GM21825 (cell line): ENCODE measurements around the gene RBFA.
"Not testable (repeated sequence)": the region's sequence is repeated elsewhere in the genome, so short reads cannot be mapped to it uniquely, and the experiment has no call there.

ENCODE experiments used
- ATAC-seq: cut with Tn5 transposase; IDR thresholded peaks from one replicate; pipeline ENCODE4 v1.9.1; 2021; ENCODE audit warnings: mild to moderate bottlenecking, moderate library complexity; ENCODE audit not compliant: unreplicated experiment

RBFA gene, protein sequence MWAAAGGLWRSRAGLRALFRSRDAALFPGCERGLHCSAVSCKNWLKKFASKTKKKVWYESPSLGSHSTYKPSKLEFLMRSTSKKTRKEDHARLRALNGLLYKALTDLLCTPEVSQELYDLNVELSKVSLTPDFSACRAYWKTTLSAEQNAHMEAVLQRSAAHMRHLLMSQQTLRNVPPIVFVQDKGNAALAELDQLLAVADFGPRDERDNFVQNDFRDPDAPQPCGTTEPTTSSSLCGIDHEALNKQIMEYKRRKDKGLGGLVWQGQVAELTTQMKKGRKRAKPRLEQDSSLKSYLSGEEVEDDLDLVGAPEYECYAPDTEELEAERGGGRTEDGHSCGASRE

DNA sequence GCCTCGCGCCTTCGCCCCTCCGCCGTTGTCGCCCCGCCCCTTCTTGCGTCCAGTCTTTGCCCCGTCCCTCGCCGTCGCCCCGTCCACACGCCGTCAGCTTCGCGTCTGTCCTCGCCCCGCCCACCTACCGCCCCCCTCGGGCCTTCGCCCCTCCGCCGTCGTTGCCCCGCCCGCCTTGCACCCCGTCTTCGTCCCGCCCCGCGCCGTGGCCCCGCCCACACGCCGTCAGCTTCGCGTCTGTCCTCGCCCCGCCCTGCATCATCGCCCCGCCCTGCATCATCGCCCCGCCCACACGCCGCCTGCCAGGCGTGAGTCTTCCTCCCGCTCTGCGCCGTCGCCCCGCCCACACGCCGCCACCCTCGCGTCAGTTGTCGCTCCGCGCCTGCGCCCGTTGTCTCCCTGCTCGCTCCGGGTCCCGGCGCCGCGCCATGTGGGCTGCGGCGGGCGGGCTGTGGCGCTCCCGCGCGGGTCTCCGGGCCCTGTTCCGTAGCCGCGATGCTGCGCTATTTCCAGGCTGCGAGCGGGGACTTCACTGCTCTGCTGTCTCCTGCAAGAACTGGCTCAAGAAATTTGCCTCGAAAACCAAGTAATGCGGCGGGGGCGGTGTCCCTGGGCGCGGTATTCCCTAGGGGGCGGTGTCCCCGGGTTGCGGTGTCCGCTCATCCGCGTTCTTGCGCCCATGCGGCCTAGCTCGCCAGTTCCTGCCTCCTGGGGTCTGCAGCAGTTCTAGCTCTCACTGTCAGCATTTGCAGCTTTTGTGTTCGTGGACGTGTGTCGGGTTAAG lies at the start of gene RBFA:
TSS of gene RBFA (plus strand) at position 367 of the 784 bp plus-strand sequence. CDS start at position 429, 62 bp downstream.
- peak; percentile 68 for ATAC-seq

DNA sequence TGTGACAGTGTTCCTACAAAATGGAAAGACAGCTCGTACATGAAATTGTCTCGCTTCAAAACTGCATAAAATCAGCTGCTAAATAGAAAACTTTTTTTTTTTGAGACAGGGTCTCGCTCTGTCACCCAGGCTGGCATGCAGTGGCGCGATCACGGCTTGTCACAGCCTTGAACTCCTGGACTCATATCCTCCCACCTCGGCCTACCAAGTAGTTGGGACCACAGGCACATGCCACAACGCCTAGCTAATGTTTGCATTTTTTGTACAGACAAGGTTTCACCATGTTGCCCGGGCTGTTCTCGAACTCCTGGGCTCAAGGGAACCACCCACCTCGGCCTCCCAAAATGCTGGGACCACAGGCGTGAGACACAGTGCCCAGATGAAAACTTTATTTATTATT lies 49.1 kb upstream of the RBFA start:
- ATAC-seq, result no peak

DNA sequence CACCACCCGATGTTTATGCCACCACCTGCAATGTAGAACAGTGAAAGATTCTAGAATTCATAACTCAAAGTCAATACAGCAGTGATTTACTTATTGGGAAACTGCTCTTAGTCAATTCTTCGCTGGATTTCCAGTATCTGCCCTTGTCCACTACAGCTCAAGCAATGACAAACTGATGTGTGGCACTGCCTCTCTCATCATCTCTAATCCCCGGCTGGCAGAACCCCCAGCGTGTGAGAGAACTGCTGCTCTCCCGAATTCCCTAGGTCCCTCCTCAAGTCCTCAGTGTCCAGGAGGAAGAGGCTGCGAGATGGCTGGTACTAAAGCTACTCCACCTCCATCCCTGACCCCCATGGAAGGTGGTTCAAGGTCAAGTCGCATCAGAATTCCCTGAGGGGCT lies 47.5 kb upstream of the RBFA start:
- no peak for ATAC-seq

DNA sequence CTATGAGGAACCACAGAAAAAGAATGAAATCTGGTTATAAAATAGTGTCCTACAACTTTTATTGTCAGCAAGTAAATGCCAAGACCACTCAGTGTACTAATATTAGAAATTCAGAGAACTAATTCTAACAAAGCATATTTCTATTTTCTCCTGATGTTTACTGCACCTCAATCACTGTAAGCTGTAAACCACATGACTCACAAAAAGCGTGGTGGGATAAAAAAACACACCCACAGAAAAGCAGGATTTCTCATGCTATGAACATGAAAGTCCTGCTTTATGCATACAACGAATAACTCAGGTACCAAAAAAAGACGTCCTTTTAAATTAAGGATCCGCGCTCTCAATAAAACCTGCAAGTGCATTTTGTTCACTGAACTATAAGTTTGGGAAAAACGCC lies 46.7 kb upstream of the RBFA start:
- ATAC-seq, result no peak

DNA sequence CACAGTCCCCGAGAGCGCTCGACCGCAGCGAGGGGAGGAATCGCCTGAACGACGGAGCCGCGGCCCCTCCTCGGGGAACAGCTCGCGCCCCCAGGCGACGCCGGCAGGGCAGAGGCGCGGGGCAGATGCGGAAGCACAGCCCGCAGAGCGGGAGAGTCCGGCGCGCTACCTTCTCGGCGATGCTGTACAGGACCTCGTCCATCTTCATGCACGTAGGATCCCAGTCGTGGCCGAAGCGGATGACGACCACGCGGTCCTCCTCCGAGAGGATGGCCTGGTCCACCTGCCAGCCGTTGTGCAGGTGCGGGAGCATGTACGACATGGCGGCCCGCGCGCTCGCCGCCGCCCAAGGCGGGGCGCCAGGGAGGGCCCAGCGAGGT lies 46.2 kb upstream of the RBFA start:
- ATAC-seq, result peak; percentile 57

DNA sequence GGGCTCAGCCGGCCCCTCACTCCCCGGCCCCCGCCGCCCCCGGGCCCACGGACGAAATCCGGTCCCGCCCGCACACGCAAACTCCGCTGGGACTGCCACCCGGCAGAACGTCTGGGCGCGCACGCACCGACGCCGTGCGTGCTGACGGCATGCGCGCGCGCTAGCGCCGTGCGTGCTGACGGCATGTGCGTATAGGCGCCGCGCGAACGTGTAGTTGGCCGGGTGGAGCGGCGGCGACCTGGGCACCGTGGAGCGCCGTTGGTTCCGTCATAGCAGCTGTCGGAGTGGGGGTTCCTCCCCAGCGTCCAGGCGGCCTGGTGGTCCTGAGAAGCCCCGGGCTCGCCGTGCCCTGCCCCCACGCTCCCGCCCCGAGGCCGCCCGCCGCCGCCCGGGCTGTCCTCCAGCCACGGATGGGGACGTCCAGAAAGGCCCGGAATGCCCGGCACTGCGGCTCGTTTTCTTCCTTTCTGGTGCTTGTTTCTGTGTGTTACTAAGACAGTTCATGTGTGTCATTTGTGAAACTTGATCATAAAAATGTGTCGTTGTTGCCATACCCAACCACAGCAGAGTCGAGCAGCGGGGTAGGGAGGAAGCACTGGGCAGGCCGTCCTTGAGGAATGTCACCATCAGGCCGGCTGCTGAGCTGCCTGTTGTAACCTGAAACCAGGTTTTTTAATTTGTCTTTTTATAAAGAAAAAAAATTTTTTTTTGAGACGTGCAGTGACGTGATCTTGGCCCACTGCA lies 45.6 kb upstream of the RBFA start, which contains the start of gene TXNL4A:
TSS of gene TXNL4A (minus strand) at position 113 of the 744 bp plus-strand sequence. CDS start 171 bp downstream, outside the sequence.
- ATAC-seq, result peak; percentile 96

DNA sequence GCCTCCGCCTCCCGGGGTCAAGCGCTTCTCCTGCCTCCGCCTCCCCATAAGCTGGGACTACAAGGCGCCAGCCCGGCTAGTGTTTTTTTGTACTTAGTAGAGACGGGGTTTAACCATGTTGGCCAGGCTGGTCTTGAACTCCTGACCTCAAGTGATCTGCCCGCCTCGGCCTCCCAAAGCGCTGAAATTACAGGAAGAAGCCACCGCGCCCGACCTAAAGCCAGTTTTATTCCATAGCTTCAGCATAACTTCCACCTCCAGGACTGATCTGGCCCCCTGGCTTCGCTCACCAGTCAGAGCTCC lies 45.1 kb upstream of the RBFA start:
- no peak for ATAC-seq

DNA sequence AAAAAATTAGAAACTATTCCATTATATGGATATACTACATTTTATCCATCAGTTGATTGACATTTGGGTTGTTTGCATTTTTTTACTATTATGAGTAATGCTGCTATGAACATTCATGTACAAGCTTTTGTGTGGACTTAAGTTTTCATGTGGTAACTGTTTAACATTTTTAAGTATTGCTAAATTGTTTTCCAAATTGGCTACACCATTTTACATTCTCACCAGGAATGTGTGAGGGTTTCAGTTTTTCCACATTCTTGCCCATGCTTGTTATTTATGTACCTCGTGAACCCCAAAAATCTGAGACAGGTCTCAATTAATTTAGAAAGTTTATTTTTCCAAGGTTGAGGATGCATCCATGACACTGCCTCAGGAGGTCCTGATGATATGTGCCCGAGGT lies 42.7 kb upstream of the RBFA start:
- ATAC-seq, result no peak

DNA sequence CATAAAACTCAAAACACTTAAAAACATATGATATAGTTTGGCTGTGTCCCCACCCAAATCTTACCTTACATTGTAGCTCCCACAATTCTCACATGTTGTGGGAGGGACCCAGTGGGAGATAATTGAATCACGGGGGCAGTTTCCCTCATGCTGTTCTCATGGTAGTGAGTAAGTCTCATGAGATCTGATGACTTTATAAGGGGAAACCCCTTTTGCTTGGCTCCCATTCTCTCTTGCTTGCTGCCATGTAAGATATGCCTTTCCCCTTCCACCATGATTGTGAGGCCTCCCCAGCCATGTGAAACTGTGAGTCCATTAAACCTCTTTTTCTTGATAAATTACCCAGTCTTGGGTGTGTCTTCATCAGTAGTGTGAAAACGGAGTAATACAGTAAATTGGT lies 34.5 kb upstream of the RBFA start:
- not testable (repeated sequence) for ATAC-seq

DNA sequence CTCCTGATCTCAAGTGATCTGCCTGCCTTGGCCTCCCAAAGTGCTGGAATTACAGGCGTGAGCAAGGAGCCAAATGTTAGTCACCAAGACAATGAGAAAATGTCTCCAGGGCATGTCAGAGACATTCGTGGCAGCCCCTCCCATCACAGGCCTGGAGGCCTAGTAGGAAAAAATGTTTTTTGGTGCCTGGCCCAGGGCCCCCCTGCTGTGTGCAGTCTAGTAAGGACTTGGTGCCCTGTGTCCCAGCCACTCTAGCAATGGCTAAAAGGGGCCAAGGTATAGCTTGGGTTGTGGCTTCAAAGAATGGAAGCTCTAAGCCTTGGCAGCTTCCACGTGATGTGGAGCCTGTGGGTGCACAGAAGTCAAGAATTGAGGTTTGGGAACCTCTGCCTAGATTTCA lies 33.4 kb upstream of the RBFA start:
- no peak for ATAC-seq

DNA sequence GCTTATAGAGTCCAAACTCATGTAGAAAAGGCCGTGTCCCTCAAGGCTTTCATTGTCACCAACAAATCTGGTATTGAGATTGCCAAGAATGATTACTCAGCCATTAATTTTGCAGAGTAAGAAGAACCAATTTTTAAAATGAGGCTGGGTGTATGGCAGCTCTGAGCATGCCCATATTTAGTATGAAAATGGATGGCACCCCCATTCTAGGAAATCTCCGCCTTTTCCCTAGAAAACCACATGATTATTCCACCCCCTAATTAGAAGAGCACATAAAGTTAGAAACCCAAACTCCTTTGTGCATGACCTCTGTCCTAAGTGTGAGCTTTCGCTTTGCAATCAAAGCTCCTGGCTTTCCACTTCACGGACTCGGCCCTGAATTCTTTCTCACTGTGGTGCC lies 31.8 kb upstream of the RBFA start:
- no peak for ATAC-seq

DNA sequence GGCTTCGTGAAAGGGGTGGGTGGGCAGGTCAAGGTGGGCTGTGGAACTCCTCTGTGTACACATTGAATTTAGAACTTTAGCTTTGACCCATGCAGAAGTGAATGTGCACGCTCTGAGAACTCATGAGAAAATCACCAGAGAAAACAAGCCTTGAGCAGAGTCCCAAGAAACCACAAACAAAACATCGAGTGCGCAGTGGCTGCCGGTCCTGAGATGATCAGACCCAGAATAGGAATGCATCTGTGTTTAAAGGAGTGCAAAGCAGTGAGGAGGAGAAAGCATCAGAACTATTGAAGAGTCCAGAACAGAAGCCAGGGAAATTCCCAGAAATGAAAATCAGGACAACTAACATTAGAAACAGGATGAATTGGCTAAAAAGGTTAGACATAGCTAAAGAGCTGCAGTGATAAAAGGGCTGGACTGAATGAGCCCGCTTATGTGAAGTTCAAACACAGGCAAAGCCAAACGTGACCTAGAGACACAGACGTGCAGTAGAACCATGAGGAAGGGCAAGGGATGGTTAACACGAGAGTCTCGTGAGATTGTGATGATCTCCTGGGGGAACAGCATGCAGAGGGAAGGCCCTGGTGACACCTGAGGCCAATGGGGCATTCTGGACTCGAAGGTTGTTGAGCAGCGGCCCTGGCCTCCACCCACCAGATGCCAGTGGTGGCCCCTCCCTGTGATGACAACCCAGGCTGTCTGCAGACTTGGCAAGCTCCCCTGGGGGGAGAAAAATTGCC lies 29.5 kb upstream of the RBFA start:
- ATAC-seq, result no peak

DNA sequence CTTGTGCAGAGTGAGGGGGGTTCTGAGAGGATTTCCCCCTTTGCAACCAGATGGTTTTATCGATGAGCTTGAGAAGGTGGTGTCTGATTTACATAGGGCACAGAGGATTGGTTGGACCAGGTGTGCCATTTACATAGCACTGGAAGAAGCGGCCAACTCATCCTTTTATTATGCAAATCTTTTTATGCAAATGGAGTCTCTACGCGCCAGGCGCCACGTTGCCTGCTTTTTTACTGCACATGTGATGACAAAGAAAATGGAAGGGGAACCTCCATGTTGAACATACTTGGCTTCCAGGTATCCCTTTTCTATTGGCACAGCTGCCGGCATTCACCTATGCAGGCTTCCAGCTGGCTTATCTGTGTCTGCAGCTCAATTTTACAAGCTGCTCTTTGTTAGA lies 27.5 kb upstream of the RBFA start:
- ATAC-seq, result no peak

DNA sequence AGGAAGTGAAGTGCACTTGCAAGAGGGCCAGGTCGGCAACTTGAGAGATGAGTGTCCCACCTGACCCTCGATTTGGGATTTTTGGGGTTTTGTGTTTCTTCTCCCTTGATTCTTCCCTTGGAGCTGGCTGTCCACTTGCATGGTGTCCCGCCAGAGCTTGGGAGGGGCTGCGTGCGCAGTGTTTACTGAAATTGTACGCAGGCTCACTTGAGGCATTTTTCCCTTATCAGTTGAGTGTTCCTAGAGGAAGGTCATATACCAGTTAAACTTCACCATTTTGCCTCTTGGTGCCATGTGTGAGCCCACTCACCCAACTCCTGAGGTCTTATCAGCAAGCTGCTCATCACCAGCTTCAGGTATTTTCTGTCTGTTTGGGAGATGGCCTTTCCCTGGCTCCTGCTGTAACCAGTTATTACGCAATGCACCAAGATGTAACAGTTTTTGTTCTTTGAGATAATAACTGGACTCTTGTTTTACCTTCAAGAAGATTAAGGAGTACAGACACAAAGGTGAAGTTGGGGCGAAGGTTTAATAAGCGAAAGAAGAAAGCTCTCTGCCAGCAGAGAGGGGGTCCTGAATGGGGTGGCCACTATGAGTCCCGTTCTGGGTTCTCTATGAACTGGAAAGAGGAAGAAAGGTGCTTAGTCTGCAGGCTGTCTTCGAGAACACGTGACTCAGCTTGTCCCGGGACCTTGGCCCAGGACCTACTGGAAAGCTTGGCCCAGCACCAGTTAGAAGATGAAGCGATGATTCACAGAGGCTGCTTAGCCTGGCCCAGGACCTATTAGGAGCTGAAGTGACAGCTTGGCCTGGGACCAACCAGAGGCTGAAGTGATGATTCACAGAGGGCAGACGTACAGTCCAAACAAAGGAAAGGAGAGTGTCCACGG lies 24.3 kb upstream of the RBFA start:
- no peak for ATAC-seq

DNA sequence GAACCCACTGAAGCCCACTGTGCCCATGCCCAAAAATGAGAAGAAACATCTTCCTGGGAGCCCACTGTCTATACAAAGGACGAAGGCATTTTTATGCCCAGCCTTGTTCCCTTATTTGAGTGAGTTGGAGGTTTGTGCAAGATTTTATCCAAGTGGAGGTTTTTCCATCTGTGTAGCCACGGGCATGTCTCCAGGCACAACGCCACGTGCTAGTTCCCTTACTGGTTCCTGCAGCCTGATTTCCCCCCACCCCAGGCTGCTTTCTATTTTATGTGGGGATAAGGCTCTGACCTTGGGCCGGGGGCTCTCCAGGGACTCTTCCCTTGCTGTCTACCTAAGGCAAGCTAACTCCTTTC lies 23.7 kb upstream of the RBFA start:
- no peak for ATAC-seq

DNA sequence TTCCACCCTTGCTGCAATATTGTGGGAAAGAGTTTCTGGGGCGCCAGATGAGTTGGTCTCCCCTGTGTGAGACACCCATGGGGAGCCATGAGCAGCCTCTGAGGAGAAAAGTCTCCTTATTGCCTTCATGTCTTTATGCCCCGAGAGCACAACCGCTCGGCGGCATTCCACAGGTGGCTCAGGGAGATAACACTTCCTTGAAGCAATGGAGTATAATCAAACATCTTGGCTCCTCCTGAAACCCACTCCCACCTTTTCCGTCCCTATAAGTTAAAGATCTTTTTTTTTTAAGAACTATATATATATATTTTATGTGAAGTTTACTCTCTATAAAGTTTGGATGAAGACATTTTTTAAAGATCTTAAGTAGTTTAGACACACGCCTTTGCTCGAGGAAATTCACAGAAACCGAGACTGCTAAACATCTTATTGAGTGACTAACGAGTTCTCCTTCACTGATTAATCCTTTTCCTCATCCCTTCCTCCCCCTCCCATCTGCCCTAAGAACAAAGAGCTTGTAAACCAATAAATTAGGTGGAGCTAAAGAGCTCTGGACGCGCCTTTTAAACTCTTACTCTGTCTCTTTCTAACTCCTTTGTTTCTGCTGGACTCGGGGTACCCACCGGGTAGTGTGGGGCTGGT lies 22.6 kb upstream of the RBFA start:
- not testable (repeated sequence) for ATAC-seq

DNA sequence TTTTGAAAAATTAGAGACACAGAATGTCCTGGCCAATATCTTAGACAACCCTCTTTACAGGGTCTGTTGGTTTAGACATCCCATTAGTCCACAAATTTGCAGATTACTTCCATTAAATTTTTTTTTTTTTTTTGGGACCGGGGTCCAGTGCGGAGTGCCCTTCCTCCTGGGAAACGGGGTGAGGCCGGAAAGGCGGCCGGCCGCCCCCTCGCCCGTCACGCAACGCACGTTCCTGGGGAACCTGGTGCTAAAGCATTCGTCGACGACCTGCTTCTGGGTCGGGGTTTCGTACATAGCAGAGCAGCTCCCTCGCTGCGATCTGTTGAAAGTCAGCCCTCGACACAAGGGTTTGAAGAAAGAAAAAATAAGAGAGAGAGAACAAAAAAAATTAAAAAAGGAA lies 21.5 kb upstream of the RBFA start:
- no peak for ATAC-seq

DNA sequence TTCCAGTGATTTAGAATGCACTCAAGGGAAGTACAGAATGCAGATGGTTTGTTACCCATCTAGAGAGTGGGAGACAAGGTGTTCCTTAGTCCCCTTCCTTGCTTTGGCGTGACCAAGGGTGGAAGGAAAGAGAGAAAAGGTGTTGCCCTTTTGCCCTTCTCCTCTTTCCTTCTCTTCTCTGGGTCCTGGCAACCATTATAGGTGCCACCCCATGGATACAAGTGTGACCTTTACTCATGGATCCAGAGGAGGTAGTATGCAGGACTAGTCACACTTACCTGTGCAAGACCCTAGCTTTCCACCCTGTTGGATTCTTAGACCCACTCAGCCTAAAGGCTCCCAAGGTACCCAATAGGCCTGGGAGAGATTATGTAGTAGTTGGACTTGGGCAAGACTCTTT lies 11.6 kb upstream of the RBFA start:
- ATAC-seq, result no peak

DNA sequence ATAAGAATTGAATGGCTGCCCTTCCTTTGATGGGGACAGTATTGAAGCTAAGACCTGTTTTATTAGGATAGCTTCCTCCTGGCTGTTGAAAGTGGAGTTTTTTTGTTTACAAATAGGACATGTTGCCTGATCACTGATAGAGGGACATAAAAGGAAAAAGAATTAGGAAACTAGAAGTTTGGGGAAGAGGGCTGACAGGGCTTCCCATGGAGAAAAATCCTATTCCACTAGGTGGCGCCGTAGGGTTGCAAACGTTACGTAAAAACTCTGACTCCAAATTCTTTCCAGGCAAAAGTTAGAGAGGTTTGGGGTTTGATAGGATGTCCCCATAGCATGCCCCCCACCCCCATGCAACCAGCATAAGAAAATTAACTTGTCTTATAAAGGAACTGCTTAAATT lies 11.1 kb upstream of the RBFA start:
- ATAC-seq, result no peak

DNA sequence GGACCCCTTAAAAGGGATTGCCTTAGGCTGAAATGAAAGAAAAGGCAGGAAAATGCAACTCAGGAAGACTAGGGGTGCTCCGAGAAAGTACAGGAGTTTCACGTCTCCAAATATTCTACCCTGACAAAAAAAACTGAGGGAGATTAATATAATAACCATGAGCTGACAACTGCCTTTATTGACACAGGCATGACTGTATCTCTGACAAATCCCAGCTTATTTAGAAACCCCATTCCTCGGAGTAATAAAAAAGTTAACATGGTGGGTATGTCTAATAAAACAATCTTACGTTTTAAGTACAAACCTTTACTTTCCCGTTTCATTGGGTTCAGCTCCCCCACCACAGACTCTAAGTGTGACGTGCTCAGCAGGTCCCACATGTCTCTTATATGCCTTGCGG lies 7.9 kb upstream of the RBFA start:
- ATAC-seq, result no peak
